Measurements from ENCODE around the gene IGSF22.

IGSF22 gene

DNA sequence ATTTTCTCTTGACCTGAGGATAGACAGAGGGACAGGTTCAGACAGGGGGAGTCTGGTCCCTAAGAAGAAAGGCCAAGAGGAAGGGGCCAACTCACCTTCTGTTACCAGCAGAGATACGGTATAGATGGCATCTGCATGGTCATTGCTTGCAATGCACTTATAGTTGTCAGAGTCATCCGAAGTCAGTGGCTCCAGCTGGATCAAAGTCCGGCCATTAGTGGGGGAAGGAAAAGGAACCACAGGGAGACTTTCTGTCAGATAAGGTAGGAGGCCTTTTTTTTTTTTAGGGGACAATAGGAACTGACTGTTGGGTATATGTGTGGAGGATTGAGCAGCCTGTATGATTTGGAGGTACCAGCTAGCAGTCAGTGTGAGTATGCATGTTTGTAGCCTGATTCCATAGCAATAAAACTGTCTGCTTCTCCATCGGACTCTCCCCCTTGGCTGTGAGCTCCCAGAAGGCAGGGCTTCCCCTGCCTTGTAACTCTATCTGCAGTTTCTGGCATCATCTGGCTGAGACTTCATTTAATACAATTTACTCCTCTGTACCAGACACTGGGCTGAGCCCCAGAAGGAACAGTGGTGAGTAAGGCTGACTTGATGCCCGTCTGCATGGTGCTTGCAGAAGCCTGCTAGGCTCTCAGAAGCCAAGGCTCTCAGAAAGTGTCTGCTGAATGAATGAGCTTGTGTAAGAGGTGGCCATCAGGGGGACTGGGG lies 5.7 kb downstream of the IGSF22 start:
- TF ChIP-seq EZH2 (optimal IDR thresholded peaks at IDR 0.05; ENCODE audit: low read depth, low read length) (no peak), EZH2phosphoT487 (IDR thresholded peaks at IDR 0.05; ENCODE audit: low read length) (no peak)
- TF ChIP-seq, protein P1, sequence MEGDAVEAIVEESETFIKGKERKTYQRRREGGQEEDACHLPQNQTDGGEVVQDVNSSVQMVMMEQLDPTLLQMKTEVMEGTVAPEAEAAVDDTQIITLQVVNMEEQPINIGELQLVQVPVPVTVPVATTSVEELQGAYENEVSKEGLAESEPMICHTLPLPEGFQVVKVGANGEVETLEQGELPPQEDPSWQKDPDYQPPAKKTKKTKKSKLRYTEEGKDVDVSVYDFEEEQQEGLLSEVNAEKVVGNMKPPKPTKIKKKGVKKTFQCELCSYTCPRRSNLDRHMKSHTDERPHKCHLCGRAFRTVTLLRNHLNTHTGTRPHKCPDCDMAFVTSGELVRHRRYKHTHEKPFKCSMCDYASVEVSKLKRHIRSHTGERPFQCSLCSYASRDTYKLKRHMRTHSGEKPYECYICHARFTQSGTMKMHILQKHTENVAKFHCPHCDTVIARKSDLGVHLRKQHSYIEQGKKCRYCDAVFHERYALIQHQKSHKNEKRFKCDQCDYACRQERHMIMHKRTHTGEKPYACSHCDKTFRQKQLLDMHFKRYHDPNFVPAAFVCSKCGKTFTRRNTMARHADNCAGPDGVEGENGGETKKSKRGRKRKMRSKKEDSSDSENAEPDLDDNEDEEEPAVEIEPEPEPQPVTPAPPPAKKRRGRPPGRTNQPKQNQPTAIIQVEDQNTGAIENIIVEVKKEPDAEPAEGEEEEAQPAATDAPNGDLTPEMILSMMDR (IDR thresholded peaks at IDR 0.05; ENCODE audit: low read length): no peak
- Histone ChIP-seq H3K4me1 (ENCODE audit: low read length) (no peaks in the 10 kb centered on the region), H3K9ac (ENCODE audit: low read length) (no peak overlapping the region), H3K27me3 (replicated peaks; ENCODE audit: insufficient read depth, low read length) (no peaks in the 10 kb centered on the region; the same call in 1 of the 2 replicates), H3K36me3 (replicated peaks; ENCODE audit: insufficient read depth, low read length) (no peaks in the 10 kb centered on the region), H3K79me2 (ENCODE audit: low read length) (no peaks in the 10 kb centered on the region), H3K9me2 (replicated peaks; ENCODE audit: insufficient read depth, low read length) (no peaks in the 10 kb centered on the region), H3K4me2 (ENCODE audit: low read depth, low read length) (peak overlapping the region; percentile 99), H4K20me1 (ENCODE audit: insufficient read depth, low read length) (no peaks in the 10 kb centered on the region), H2AFZ (ENCODE audit: low read length) (peak overlapping the region; percentile 99; the same call in 1 of the 2 replicates), H3K27ac (ENCODE audit: low read length) (no peak overlapping the region), H3F3A (ENCODE audit: insufficient read depth, low read length) (peaks cover 7% of the 10 kb centered on the region; the same call in 1 of the 2 replicates), H3K9me3 (replicated peaks; ENCODE audit: insufficient read depth, low read length) (no peaks in the 10 kb centered on the region), H3K4me3 (ENCODE audit: low read length) (no peak overlapping the region)
- DNase-seq: no peak

DNA sequence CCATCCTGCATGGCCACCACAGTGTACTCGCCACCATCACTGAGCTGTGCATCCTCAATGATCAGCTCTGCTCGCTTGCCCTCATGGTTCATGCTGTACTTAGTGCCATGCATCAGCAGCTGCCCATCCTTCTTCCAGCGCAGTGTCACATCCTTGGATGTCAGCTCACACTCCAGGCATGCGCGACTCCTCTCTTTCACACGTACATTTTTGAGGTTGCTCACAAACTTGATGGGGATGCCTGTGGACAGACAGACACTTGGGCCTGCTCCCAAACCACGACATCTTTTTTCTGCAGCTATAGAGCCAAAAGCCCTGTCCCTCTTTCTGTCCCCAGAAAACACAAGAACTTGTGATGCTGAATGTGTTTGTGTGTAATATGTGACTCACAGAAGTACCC lies 10.5 kb downstream of the IGSF22 start:
- TF ChIP-seq EZH2phosphoT487 (IDR thresholded peaks at IDR 0.05; ENCODE audit: low read length) (no peak), EZH2 (optimal IDR thresholded peaks at IDR 0.05; ENCODE audit: low read depth, low read length) (no peak)
- TF ChIP-seq, protein P1 (IDR thresholded peaks at IDR 0.05; ENCODE audit: low read length): no peak
- Histone ChIP-seq H3K9me2 (replicated peaks; ENCODE audit: insufficient read depth, low read length) (no peaks in the 10 kb centered on the region), H3K9ac (ENCODE audit: low read length) (no peak overlapping the region), H3F3A (ENCODE audit: insufficient read depth, low read length) (no peaks in the 10 kb centered on the region), H3K27me3 (replicated peaks; ENCODE audit: insufficient read depth, low read length) (no peaks in the 10 kb centered on the region; the same call in 1 of the 2 replicates), H3K36me3 (replicated peaks; ENCODE audit: insufficient read depth, low read length) (no peaks in the 10 kb centered on the region), H3K79me2 (ENCODE audit: low read length) (no peaks in the 10 kb centered on the region), H4K20me1 (ENCODE audit: insufficient read depth, low read length) (no peaks in the 10 kb centered on the region), H3K4me1 (ENCODE audit: low read length) (no peaks in the 10 kb centered on the region), H3K27ac (ENCODE audit: low read length) (no peak overlapping the region), H3K4me3 (ENCODE audit: low read length) (no peak overlapping the region), H3K9me3 (replicated peaks; ENCODE audit: insufficient read depth, low read length) (no peaks in the 10 kb centered on the region), H3K4me2 (ENCODE audit: low read depth, low read length) (no peak overlapping the region), H2AFZ (ENCODE audit: low read length) (no peak overlapping the region)
- DNase-seq: no peak

DNA sequence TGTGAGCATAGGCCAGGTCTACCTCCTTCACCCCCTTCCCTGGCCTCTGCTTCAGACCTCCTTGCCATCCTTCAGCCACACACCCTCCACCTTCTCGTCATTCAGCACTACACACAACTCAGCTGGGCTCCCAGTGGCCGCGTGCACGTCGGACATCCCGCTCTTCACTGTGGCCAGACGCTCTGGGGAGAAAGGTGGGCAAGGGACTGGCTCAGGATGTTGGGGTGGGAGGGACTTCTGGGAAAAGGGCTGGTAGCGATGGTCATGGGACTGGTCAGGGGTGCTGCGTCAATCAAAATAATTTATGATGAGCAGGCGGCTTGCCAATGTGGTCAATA lies 11.6 kb downstream of the IGSF22 start:
- Histone ChIP-seq H4K20me1 (ENCODE audit: insufficient read depth, low read length) (no peaks in the 10 kb centered on the region), H3K9ac (ENCODE audit: low read length) (no peak overlapping the region), H3K4me2 (ENCODE audit: low read depth, low read length) (no peak overlapping the region), H3F3A (ENCODE audit: insufficient read depth, low read length) (no peaks in the 10 kb centered on the region), H3K9me3 (replicated peaks; ENCODE audit: insufficient read depth, low read length) (no peaks in the 10 kb centered on the region), H3K9me2 (replicated peaks; ENCODE audit: insufficient read depth, low read length) (no peaks in the 10 kb centered on the region), H3K27ac (ENCODE audit: low read length) (no peak overlapping the region), H3K36me3 (replicated peaks; ENCODE audit: insufficient read depth, low read length) (no peaks in the 10 kb centered on the region), H2AFZ (ENCODE audit: low read length) (no peak overlapping the region), H3K4me1 (ENCODE audit: low read length) (no peaks in the 10 kb centered on the region), H3K79me2 (ENCODE audit: low read length) (no peaks in the 10 kb centered on the region), H3K4me3 (ENCODE audit: low read length) (no peak overlapping the region), H3K27me3 (replicated peaks; ENCODE audit: insufficient read depth, low read length) (no peaks in the 10 kb centered on the region; the same call in 1 of the 2 replicates)
- TF ChIP-seq EZH2 (optimal IDR thresholded peaks at IDR 0.05; ENCODE audit: low read depth, low read length): no peak
- TF ChIP-seq EZH2phosphoT487 (IDR thresholded peaks at IDR 0.05; ENCODE audit: low read length): no peak
- TF ChIP-seq, protein P1 (IDR thresholded peaks at IDR 0.05; ENCODE audit: low read length): no peak
- DNase-seq: no peak
